DMS153 (cell line): Measurements from ENCODE around the gene ANXA6.

ENCODE experiments used
- DNase-seq: peaks from one replicate; lab custom pipeline; 2025; lab: John Stamatoyannopoulos, UW

The ANXA6 gene

GRCh38 chr5:151098768-151099121 lies 58.8 kb downstream of the ANXA6 start:
- no peak for DNase-seq

- no peak for DNase-seq
Measured at GRCh38 chr5:151097820-151098767, 59.5 kb downstream of the ANXA6 start.

GRCh38 chr5:151097061-151097460 lies 60.5 kb downstream of the ANXA6 start:
- DNase-seq = no peak

- DNase-seq = no peak
Measured at GRCh38 chr5:151096001-151096373, 61.6 kb downstream of the ANXA6 start.

GRCh38 chr5:151095341-151096000 lies 62.1 kb downstream of the ANXA6 start:
- DNase-seq = no peak

- DNase-seq = no peak
Measured at GRCh38 chr5:151094852-151095245, 62.7 kb downstream of the ANXA6 start.

- no peak for DNase-seq
Measured at GRCh38 chr5:151094030-151094851, 63.3 kb downstream of the ANXA6 start.

- DNase-seq = no peak
Measured at GRCh38 chr5:151093476-151093889, 64.1 kb downstream of the ANXA6 start.

GRCh38 chr5:151092762-151093161 lies 64.8 kb downstream of the ANXA6 start:
- DNase-seq = no peak

GRCh38 chr5:151089726-151090125 lies 67.9 kb downstream of the ANXA6 start:
- no peak for DNase-seq

GRCh38 chr5:151088986-151089385 lies 68.6 kb downstream of the ANXA6 start:
- no peak for DNase-seq

GRCh38 chr5:151087486-151087885 lies 70.1 kb downstream of the ANXA6 start:
- no peak for DNase-seq

- DNase-seq = no peak
Measured at GRCh38 chr5:151086905-151087360, 70.6 kb downstream of the ANXA6 start.

GRCh38 chr5:151086192-151086869 lies 71.2 kb downstream of the ANXA6 start:
- DNase-seq = no peak

- no peak for DNase-seq
Measured at GRCh38 chr5:151085517-151086041, 72.0 kb downstream of the ANXA6 start.

GRCh38 chr5:151084363-151084762 lies 73.2 kb downstream of the ANXA6 start:
- DNase-seq = no peak

- no peak for DNase-seq
Measured at GRCh38 chr5:151083081-151083676, 74.4 kb downstream of the ANXA6 start.

GRCh38 chr5:151082282-151082902 lies 75.2 kb downstream of the ANXA6 start:
- DNase-seq = peak; percentile 6

- no peak for DNase-seq
Measured at GRCh38 chr5:151081431-151082281, 75.9 kb downstream of the ANXA6 start.
